HCT116 (cell line): Measurements from ENCODE around the gene DNAH5. TPM values are rescaled to one million over a fixed set of nuclear protein-coding genes. Genes with fewer than 3 reads are reported as not detected.

ENCODE experiments used
- ATAC-seq: fragments of 200-7000 bp; cut with Tn5 transposase; 2 replicates; pipeline ENCODE4 v1.9.1; 2020; ENCODE audit warnings: mild to moderate bottlenecking, moderate library complexity
- BruUV-seq: library from RNA; stranded (reverse); fragments of 400-500 nt; replicated peaks from 2 replicates; lab custom pipeline; 2021; lab: Mats Ljungman, UMichigan
- CTCF ChIA-PET: fragments of 300-600 bp; sonication (Branson Sonifier 250); formaldehyde crosslinking; loops from one replicate; lab custom pipeline; 2021; ENCODE audit warnings: antibody characterized with exemption; lab: Charles Lee
- POLR2A ChIA-PET: fragments of 300-600, 350-600 bp; sonication (Branson Sonifier 250); formaldehyde crosslinking; loops from one replicate; lab custom pipeline; 2021; ENCODE audit warnings: antibody characterized with exemption; lab: Charles Lee
- RAD21 ChIA-PET, 2 experiments: fragments of 300-600 bp; sonication (Branson Sonifier 250); formaldehyde crosslinking; loops; one replicate each; lab custom pipeline; 2023; ENCODE audit warnings: low total read pairs in 2 of 2; ENCODE audit not compliant: uncharacterized antibody in 2 of 2, unreplicated experiment in 2 of 2, low non-redundant PET in 1 of 2; lab: Charles Lee
- DNase-seq: peaks from one replicate; pipeline ENCODE4 v3.0.0-alpha.2; 2010; ENCODE audit warnings: low read depth, low spot score
- H2AFZ ChIP-seq: fragments of 200-600 bp; shearing (Covaris generic), sonication (generic); 2 replicates; pipeline ENCODE4 v1.6.1; 2017; ENCODE audit warnings: low read depth, mixed run types, mixed read lengths, antibody characterized with exemption, low read length; ENCODE audit not compliant: poor library complexity, severe bottlenecking
- H3K27ac ChIP-seq: 2 replicates; pipeline ENCODE4 v1.5.1; 2012; ENCODE audit warnings: low read depth, low read length
- H3K27me3 ChIP-seq: fragments of 200-600 bp; sonication (generic); 2 replicates; pipeline ENCODE4 v1.6.1; 2016; ENCODE audit warnings: mixed run types, low read length, mixed read lengths; ENCODE audit not compliant: insufficient read depth
- H3K36me3 ChIP-seq, 2 experiments: fragments of 200-500 bp in 1 of 2; fragments of 200-600 bp in 1 of 2; sonication (Bioruptor generic) in 1 of 2; sonication (generic) in 1 of 2; 2 replicates each; pipeline versions ENCODE4 v1.5.1 to v1.6.1; 2014 to 2016; ENCODE audit warnings: low read length in 2 of 2, inconsistent platforms in 1 of 2, mixed read lengths in 1 of 2, mixed run types in 1 of 2; ENCODE audit not compliant: insufficient read depth in 2 of 2, control insufficient read depth in 1 of 2
- H3K4me1 ChIP-seq, 2 experiments: fragments of 200-600 bp in 1 of 2; sonication (generic) in 1 of 2; 2 replicates each; pipeline versions ENCODE4 v1.5.1 to v1.6.1; 2012 to 2017; ENCODE audit warnings: low read length in 2 of 2, inconsistent platforms in 1 of 2, mild to moderate bottlenecking in 1 of 2, mixed read lengths in 1 of 2, mixed run types in 1 of 2, moderate library complexity in 1 of 2; ENCODE audit not compliant: insufficient read depth in 2 of 2, control insufficient read depth in 1 of 2
- H3K4me2 ChIP-seq: fragments of 200-600 bp; sonication (generic); 2 replicates; pipeline ENCODE4 v1.6.1; 2017; ENCODE audit warnings: mixed run types, low read length, mixed read lengths
- H3K4me3 ChIP-seq, 2 experiments: fragments of 200-600 bp in 1 of 2; sonication (generic) in 1 of 2; replicated peaks in 1 of 2; 2 replicates each; pipeline ENCODE4 v1.5.1; 2011 to 2016; ENCODE audit warnings: low read length in 2 of 2, control low read depth in 1 of 2, low read depth in 1 of 2, mild to moderate bottlenecking in 1 of 2, mixed read lengths in 1 of 2, mixed run types in 1 of 2
- H3K79me2 ChIP-seq: fragments of 200-600 bp; sonication (generic); 2 replicates; pipeline ENCODE4 v1.6.1; 2017; ENCODE audit warnings: mild to moderate bottlenecking, mixed run types, low read length, moderate library complexity, mixed read lengths; ENCODE audit not compliant: insufficient read depth
- H3K9ac ChIP-seq: fragments of 200-600 bp; sonication (generic); 2 replicates; pipeline ENCODE4 v1.6.1; 2016; ENCODE audit warnings: low read length, mixed read lengths
- H3K9me2 ChIP-seq: fragments of 200-600 bp; sonication (generic), shearing (Covaris generic); 2 replicates; pipeline ENCODE4 v1.6.1; 2017; ENCODE audit warnings: mixed run types, mild to moderate bottlenecking, moderate library complexity; ENCODE audit not compliant: insufficient read depth
- H3K9me3 ChIP-seq, 2 experiments: fragments of 200-500 bp in 1 of 2; fragments of 200-600 bp in 1 of 2; sonication (Bioruptor generic) in 1 of 2; sonication (generic) in 1 of 2; 2 replicates each; pipeline ENCODE4 v1.6.1; 2014 to 2017; ENCODE audit warnings: low read length in 2 of 2, mixed read lengths in 2 of 2, inconsistent platforms in 1 of 2, low read depth in 1 of 2, mild to moderate bottlenecking in 1 of 2, mixed run types in 1 of 2, moderate library complexity in 1 of 2; ENCODE audit not compliant: control insufficient read depth in 1 of 2, insufficient read depth in 1 of 2
- H4K20me1 ChIP-seq: fragments of 200-600 bp; sonication (generic), shearing (Covaris generic); 2 replicates; pipeline ENCODE4 v1.6.1; 2017; ENCODE audit warnings: mixed run types, mild to moderate bottlenecking, moderate library complexity; ENCODE audit not compliant: insufficient read depth
- ATF3 ChIP-seq: IDR thresholded peaks from 2 replicates; pipeline ENCODE4 v1.6.1; 2012
- CTCF ChIP-seq, 3 experiments: fragments of 200-600 bp in 1 of 3; sonication (generic) in 1 of 3; IDR thresholded peaks in 2 of 3; conservative IDR thresholded peaks in 1 of 3; 2 replicates each; pipeline ENCODE4 v1.5.1; 2012 to 2017; ENCODE audit warnings: low read depth in 2 of 3, low read length in 2 of 3, antibody characterized with exemption in 1 of 3, borderline replicate concordance in 1 of 3, control low read depth in 1 of 3, mild to moderate bottlenecking in 1 of 3, mixed read lengths in 1 of 3, mixed run types in 1 of 3, moderate library complexity in 1 of 3; ENCODE audit not compliant: insufficient read depth in 1 of 3
- FOSL1 ChIP-seq: IDR thresholded peaks from 2 replicates; pipeline ENCODE4 v1.6.1; 2012; ENCODE audit warnings: low read depth
- MAX ChIP-seq: IDR thresholded peaks from 2 replicates; pipeline ENCODE4 v1.6.1; 2012
- POLR2A ChIP-seq: IDR thresholded peaks from 2 replicates; pipeline ENCODE4 v1.7.0; 2011; ENCODE audit warnings: borderline replicate concordance; ENCODE audit not compliant: insufficient read depth, insufficient read length; ENCODE audit errors: extremely low read depth
- RAD21 ChIP-seq: IDR thresholded peaks from 2 replicates; pipeline ENCODE4 v1.6.1; 2012; ENCODE audit warnings: low read depth, mild to moderate bottlenecking
- REST ChIP-seq: IDR thresholded peaks from 2 replicates; pipeline ENCODE4 v1.6.1; 2012; ENCODE audit warnings: low read depth
- SIN3A ChIP-seq: IDR thresholded peaks from 2 replicates; pipeline ENCODE4 v1.6.1; 2012; ENCODE audit warnings: low read depth
- SRF ChIP-seq: IDR thresholded peaks from 2 replicates; pipeline ENCODE4 v1.6.1; 2012; ENCODE audit warnings: low read depth
- ZNF274 ChIP-seq: fragments of 200-500 bp; sonication (Bioruptor generic); IDR thresholded peaks from 2 replicates; pipeline ENCODE4 v1.6.1; 2014; ENCODE audit warnings: mild to moderate bottlenecking, low read depth, low read length, inconsistent platforms
- intact Hi-C: fragments of 100-400 bp; cut with micrococcal nuclease; formaldehyde crosslinking; loops from 2 replicates; pipeline ENCODE4 v1.10.0; 2022
- total RNA-seq: library from RNA; stranded (reverse); gene quantifications from one replicate; pipeline ENCODE4 v1.2.1, GENCODE V29; 2021; ENCODE audit not compliant: unreplicated experiment

The DNAH5 gene
- total RNA-seq, 1 experiment from 2014 or later: 0.37 TPM

- H4K20me1 ChIP-seq: no peaks in the 10 kb centered on the region
- no peak overlapping the region for H3K27ac ChIP-seq
- POLR2A ChIA-PET: no interaction called here
- TF ChIP-seq REST (no peak), ZNF274 (no peak), FOSL1 (no peak), ATF3 (no peak), POLR2A (no peak), SIN3A (no peak), RAD21 (no peak), CTCF (IDR thresholded peaks at IDR 0.05 in 2 of 3, conservative IDR thresholded peaks at IDR 0.05 in 1 of 3; ENCODE audit: borderline replicate concordance in 1 of 3, insufficient read depth in 1 of 3, low read depth in 2 of 3, low read length in 2 of 3) (no peak), SRF (no peak), MAX (no peak)
- TF ChIP-seq, all 23 proteins: peak for 0
- Histone ChIP-seq H3K4me3 (no peak overlapping the region), H3K9me3 (no peaks in the 10 kb centered on the region; a peak in 1 of 4 replicates), H3K4me2 (no peak overlapping the region), H2AFZ (no peak overlapping the region), H3K79me2 (no peaks in the 10 kb centered on the region), H3K9ac (no peak overlapping the region), H3K27me3 (no peaks in the 10 kb centered on the region), H3K9me2 (no peaks in the 10 kb centered on the region), H3K4me1 (peaks cover 0 to 4% of the 10 kb centered on the region in 2 experiments; a peak in 2 of 4 replicates), H3K36me3 (no peaks in the 10 kb centered on the region)
- intact Hi-C loops: no loop called here
- BruUV-seq: no TSS peak
- ATAC-seq (no peak), DNase-seq (no peak)
- ChIA-PET CTCF (interaction anchor here (0.9 kb wide), 1 partner anchor 277 kb away, joined by 3 read pairs; no protein-coding TSS in a partner anchor), RAD21 (no interaction called here)
Measured at GRCh38 chr5:13992795-13993194, 48.3 kb upstream of the DNAH5 start.
